ENCODE results near the gene FOXS1. TPM values are rescaled to one million over a fixed set of nuclear protein-coding genes. Genes with fewer than 3 reads are reported as not detected.

FOXS1 gene
- total RNA-seq, 2 experiments from 2014 or later, result not detected

- no peak overlapping the region for H3K4me3 ChIP-seq (ENCODE audit: low read depth, low read length, poor library complexity, severe bottlenecking)
- DNase-seq (ENCODE audit: low spot score), result no peak
- H3K27ac ChIP-seq (ENCODE audit: low read depth, low read length, poor library complexity, severe bottlenecking), result no peak overlapping the region
- H2AFZ ChIP-seq (ENCODE audit: low read length), result no peak overlapping the region
- H3K4me1 ChIP-seq (ENCODE audit: insufficient read depth, low read length, poor library complexity, severe bottlenecking), result no peaks in the 10 kb centered on the region
- H3K36me3 ChIP-seq (ENCODE audit: insufficient read depth, low read length), result no peaks in the 10 kb centered on the region
- H3K9me2 ChIP-seq (ENCODE audit: insufficient read depth, low read length), result no peaks in the 10 kb centered on the region
- H3K9me3 ChIP-seq (ENCODE audit: low read length), result no peaks in the 10 kb centered on the region
- no peaks in the 10 kb centered on the region for H4K20me1 ChIP-seq (ENCODE audit: insufficient read depth, low read length)
- TF ChIP-seq CTCF (conservative IDR thresholded peaks at IDR 0.05; ENCODE audit: low read length) (no peak), EZH2phosphoT487 (IDR thresholded peaks at IDR 0.05; ENCODE audit: borderline replicate concordance, low read depth, low read length) (no peak)
- H3K79me2 ChIP-seq (ENCODE audit: insufficient read depth, low read depth, low read length), result no peaks in the 10 kb centered on the region
- BruUV-seq (replicated peaks), result no TSS peak
- ChIA-PET CTCF (ENCODE audit: unreplicated experiment) (no interaction called here), POLR2A (interaction anchor here (0.6 kb wide), 1 partner anchor 11 kb away, joined by 3 read pairs; no protein-coding TSS in a partner anchor)
- H3K4me2 ChIP-seq (ENCODE audit: low read length), result no peak overlapping the region
- intact Hi-C loops (cut with micrococcal nuclease; ENCODE audit: unreplicated experiment), result no loop called here
Observed at GRCh38 chr20:31871618-31871954, 26.2 kb upstream of the FOXS1 start.

GRCh38 chr20:31870726-31871617 lies 25.6 kb upstream of the FOXS1 start:
- H3K9me2 ChIP-seq (ENCODE audit: insufficient read depth, low read length), result no peaks in the 10 kb centered on the region
- H3K9me3 ChIP-seq (ENCODE audit: low read length), result no peaks in the 10 kb centered on the region
- TF ChIP-seq CTCF (conservative IDR thresholded peaks at IDR 0.05; ENCODE audit: low read length) (no peak), EZH2phosphoT487 (IDR thresholded peaks at IDR 0.05; ENCODE audit: borderline replicate concordance, low read depth, low read length) (no peak)
- no peak overlapping the region for H3K4me3 ChIP-seq (ENCODE audit: low read depth, low read length, poor library complexity, severe bottlenecking)
- intact Hi-C loops (cut with micrococcal nuclease; ENCODE audit: unreplicated experiment), result no loop called here
- POLR2A ChIA-PET, result no interaction called here
- no peaks in the 10 kb centered on the region for H3K36me3 ChIP-seq (ENCODE audit: insufficient read depth, low read length)
- H3K79me2 ChIP-seq (ENCODE audit: insufficient read depth, low read depth, low read length), result no peaks in the 10 kb centered on the region
- H3K27ac ChIP-seq (ENCODE audit: low read depth, low read length, poor library complexity, severe bottlenecking), result no peak overlapping the region
- H2AFZ ChIP-seq (ENCODE audit: low read length), result no peak overlapping the region
- CTCF ChIA-PET (ENCODE audit: unreplicated experiment), result no interaction called here
- H3K4me1 ChIP-seq (ENCODE audit: insufficient read depth, low read length, poor library complexity, severe bottlenecking), result no peaks in the 10 kb centered on the region
- no TSS peak for BruUV-seq (replicated peaks)
- no peak for DNase-seq (ENCODE audit: low spot score)
- H4K20me1 ChIP-seq (ENCODE audit: insufficient read depth, low read length), result no peaks in the 10 kb centered on the region
- no peak overlapping the region for H3K4me2 ChIP-seq (ENCODE audit: low read length)
